HEK293 (cell line): ENCODE results near the gene BRI3BP.

ENCODE experiments used
- CTCF ChIA-PET: fragments of 350-600 bp; formaldehyde crosslinking; extraction: SDS; loops from one replicate; lab custom pipeline; 2021; ENCODE audit warnings: antibody characterized with exemption; lab: Yijun Ruan, JAX
- POLR2A ChIA-PET: fragments of 300-600 bp; formaldehyde crosslinking; extraction: SDS; loops from one replicate; lab custom pipeline; 2020; ENCODE audit warnings: antibody characterized with exemption, inconsistent platforms; lab: Yijun Ruan, JAX
- H3K27ac ChIP-seq: fragments of 200-500 bp; sonication (Bioruptor generic); 2 replicates; pipeline ENCODE4 v1.5.1; 2014; ENCODE audit warnings: low read depth, low read length, control low read depth, inconsistent platforms; ENCODE audit errors: extremely low read depth
- H3K36me3 ChIP-seq, 2 experiments: fragments of 200-500 bp in 1 of 2; sonication (Bioruptor generic) in 1 of 2; 1 replicate in 1 of 2; 2 replicates in 1 of 2; pipeline ENCODE4 v1.5.1; 2014 to 2017; ENCODE audit warnings: inconsistent platforms in 2 of 2, low read length in 2 of 2; ENCODE audit not compliant: control insufficient read depth in 2 of 2, insufficient read depth in 1 of 2
- H3K4me1 ChIP-seq: fragments of 200-500 bp; sonication (Bioruptor generic); 2 replicates; pipeline ENCODE4 v1.5.1; 2014; ENCODE audit warnings: mild to moderate bottlenecking, low read length, inconsistent platforms; ENCODE audit not compliant: control insufficient read depth, insufficient read depth
- H3K4me3 ChIP-seq: 2 replicates; pipeline ENCODE4 v1.5.1; 2011; ENCODE audit warnings: low read depth, mild to moderate bottlenecking, control low read depth, low read length, moderate library complexity
- H3K9me3 ChIP-seq: fragments of 200-500 bp; sonication (Bioruptor generic); 2 replicates; pipeline ENCODE4 v1.5.1; 2014; ENCODE audit warnings: low read depth, low read length, inconsistent platforms; ENCODE audit not compliant: control insufficient read depth, insufficient read depth
- GLIS1 ChIP-seq: fragments of 450-650 bp; formaldehyde crosslinking; IDR thresholded peaks from 2 replicates; pipeline ENCODE4 v1.5.1; 2016; ENCODE audit warnings: missing biosample characterization, missing genetic modification characterization
- GLIS2 ChIP-seq: fragments of 450-650 bp; formaldehyde crosslinking; IDR thresholded peaks from 2 replicates; pipeline ENCODE4 v1.5.1; 2016; ENCODE audit warnings: missing biosample characterization, missing genetic modification characterization
- YY1 ChIP-seq: fragments of 450-650 bp; formaldehyde crosslinking; IDR thresholded peaks from 2 replicates; pipeline ENCODE4 v1.5.1; 2018; ENCODE audit warnings: missing biosample characterization, missing genetic modification characterization
- ZEB2 ChIP-seq: fragments of 450-650 bp; formaldehyde crosslinking; IDR thresholded peaks from 2 replicates; pipeline ENCODE4 v1.5.1; 2016; ENCODE audit warnings: missing biosample characterization, missing genetic modification characterization
- ZIC2 ChIP-seq: fragments of 450-650 bp; formaldehyde crosslinking; IDR thresholded peaks from 2 replicates; pipeline ENCODE4 v1.5.1; 2016; ENCODE audit warnings: missing biosample characterization, missing genetic modification characterization
- ZNF292 ChIP-seq: fragments of 450-650 bp; formaldehyde crosslinking; IDR thresholded peaks from 2 replicates; pipeline ENCODE4 v1.5.1; 2016; ENCODE audit warnings: low read depth, missing biosample characterization, missing genetic modification characterization, borderline replicate concordance
- ZNF354C ChIP-seq: fragments of 450-650 bp; formaldehyde crosslinking; IDR thresholded peaks from 2 replicates; pipeline ENCODE4 v1.5.1; 2016; ENCODE audit warnings: missing biosample characterization, missing genetic modification characterization, low read depth, borderline replicate concordance
- ZNF366 ChIP-seq: fragments of 450-650 bp; formaldehyde crosslinking; conservative IDR thresholded peaks from 2 replicates; pipeline ENCODE4 v1.5.1; 2016; ENCODE audit warnings: missing biosample characterization, missing genetic modification characterization
- ZNF544 ChIP-seq: fragments of 450-650 bp; formaldehyde crosslinking; IDR thresholded peaks from 2 replicates; pipeline ENCODE4 v1.5.0; 2017; ENCODE audit warnings: missing biosample characterization, missing genetic modification characterization
- ZNF670 ChIP-seq: fragments of 450-650 bp; formaldehyde crosslinking; IDR thresholded peaks from 2 replicates; pipeline ENCODE4 v1.5.1; 2016; ENCODE audit warnings: missing biosample characterization, missing genetic modification characterization, low read depth
- ZNF776 ChIP-seq: fragments of 450-650 bp; formaldehyde crosslinking; IDR thresholded peaks from 2 replicates; pipeline ENCODE4 v1.5.0; 2017; ENCODE audit warnings: missing biosample characterization, missing genetic modification characterization, borderline replicate concordance
- ZNF785 ChIP-seq: fragments of 450-650 bp; formaldehyde crosslinking; IDR thresholded peaks from 2 replicates; pipeline ENCODE4 v1.5.1; 2016; ENCODE audit warnings: missing biosample characterization, missing genetic modification characterization
- TF ChIP-seq, protein P1 (sequence below): fragments of 450-650 bp; formaldehyde crosslinking; IDR thresholded peaks from 2 replicates; pipeline ENCODE4 v1.5.1; 2016; ENCODE audit warnings: missing biosample characterization, missing genetic modification characterization
- TF ChIP-seq, protein P2 (sequence below): fragments of 450-650 bp; formaldehyde crosslinking; IDR thresholded peaks from 2 replicates; pipeline ENCODE4 v1.5.1; 2017; ENCODE audit warnings: missing biosample characterization, missing genetic modification characterization

Gene BRI3BP

DNA sequence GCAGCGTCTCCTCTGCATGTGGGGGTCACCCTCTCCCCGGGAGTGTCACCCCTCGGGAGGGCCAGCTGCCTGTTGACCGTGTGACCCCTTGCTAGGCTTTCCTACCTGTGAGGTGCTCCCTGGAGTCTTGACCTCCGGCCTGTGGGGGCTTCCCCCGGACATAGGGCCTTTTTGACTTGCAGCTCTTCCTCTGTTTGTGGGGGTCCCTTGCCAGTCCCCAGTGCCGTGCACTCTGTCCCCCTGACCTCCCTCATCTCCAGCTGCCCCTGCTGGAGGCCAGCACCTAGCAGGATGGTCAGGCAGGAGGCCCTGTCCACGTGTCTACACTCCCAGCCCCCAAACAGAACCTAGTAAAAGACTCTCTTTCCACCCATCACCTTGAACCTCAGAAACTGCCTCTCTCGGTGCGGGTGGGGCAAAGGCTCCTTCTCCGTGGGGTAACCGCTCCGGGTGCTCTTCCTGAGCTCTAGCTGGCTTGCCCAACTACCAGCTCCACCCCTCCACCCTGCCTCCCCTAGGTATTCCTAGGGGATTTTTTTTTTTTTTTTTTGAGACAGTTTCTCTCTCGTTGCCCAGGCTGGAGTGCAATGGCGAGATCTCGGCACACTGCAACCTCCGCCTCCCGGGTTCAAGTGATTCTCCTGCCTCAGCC lies 72.6 kb downstream of the BRI3BP start:
- CTCF ChIA-PET: interaction anchor here (0.6 to 0.7 kb wide), 2 partner anchors 17 to 32 kb away, joined by 3 to 4 read pairs; no protein-coding TSS in a partner anchor
- peak overlapping the region; percentile 62; the same call in 1 of the 2 replicates for H3K27ac ChIP-seq

DNA sequence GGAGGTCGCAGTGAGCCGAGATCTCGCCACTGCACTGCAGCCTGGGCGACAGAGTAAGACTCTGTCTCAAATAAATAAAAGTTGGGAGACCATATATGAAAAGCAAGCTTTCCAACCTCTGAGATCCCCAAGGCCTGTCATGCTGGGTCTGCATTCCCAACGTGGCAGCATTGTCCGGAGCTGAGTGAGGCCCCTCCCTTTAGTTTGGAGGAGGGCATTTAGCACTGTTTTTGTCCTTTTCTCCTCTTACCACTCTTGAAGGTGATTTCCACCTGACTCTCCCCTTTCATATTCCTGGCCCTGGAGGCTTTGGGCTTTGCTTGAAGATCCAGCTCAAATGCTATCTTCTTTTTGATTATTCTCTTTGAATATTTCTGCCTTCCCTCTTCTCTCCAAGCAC lies 74.9 kb downstream of the BRI3BP start:
- ChIA-PET CTCF (interaction anchor here (0.6 to 0.9 kb wide), 2 partner anchors 49 to 129 kb away, joined by 3 read pairs; no protein-coding TSS in a partner anchor), POLR2A (no interaction called here)
- Histone ChIP-seq H3K4me3 (no peak overlapping the region), H3K36me3 (peaks cover 0 to 17% of the 10 kb centered on the region in 2 experiments; a peak in 2 of 3 replicates)
- TF ChIP-seq YY1 (tag by site-specific recombination): no peak
- no peak for TF ChIP-seq ZNF292 (tag by site-specific recombination)
- TF ChIP-seq ZNF366 (tag by site-specific recombination): no peak
- TF ChIP-seq, all 188 proteins: peak for 0
- Histone ChIP-seq H3K27ac (no peak overlapping the region), H3K4me1 (0 out of 2 replicates have a peak, but pooled peaks cover 6% of the 10 kb centered on the region), H3K9me3 (no peaks in the 10 kb centered on the region)

More for the DNA sequence above, 72.6 kb downstream of the BRI3BP start:
- peak overlapping the region; percentile 68 for H3K4me3 ChIP-seq
- H3K4me1 ChIP-seq: 0 out of 2 replicates have a peak, but pooled peaks cover 6% of the 10 kb centered on the region
- POLR2A ChIA-PET: interaction anchor here (1.0 kb wide), 1 partner anchor 17 kb away, joined by 8 read pairs; no protein-coding TSS in a partner anchor
- H3K36me3 ChIP-seq: peaks cover 0 to 14% of the 10 kb centered on the region in 2 experiments; a peak in 2 of 3 replicates
- no peaks in the 10 kb centered on the region for H3K9me3 ChIP-seq
- TF ChIP-seq ZNF776 (tag by site-specific recombination) (no peak), ZNF785 (tag by site-specific recombination) (0 out of 2 replicates have a peak, but pooled peaks have one; percentile 0), GLIS1 (tag by site-specific recombination) (peak; percentile 83), ZNF544 (tag by site-specific recombination) (no peak), GLIS2 (tag by site-specific recombination) (peak; percentile 70; the same call in 1 of the 2 replicates), ZIC2 (tag by site-specific recombination) (0 out of 2 replicates have a peak, but pooled peaks have one; percentile 16)
- TF ChIP-seq, protein P1, sequence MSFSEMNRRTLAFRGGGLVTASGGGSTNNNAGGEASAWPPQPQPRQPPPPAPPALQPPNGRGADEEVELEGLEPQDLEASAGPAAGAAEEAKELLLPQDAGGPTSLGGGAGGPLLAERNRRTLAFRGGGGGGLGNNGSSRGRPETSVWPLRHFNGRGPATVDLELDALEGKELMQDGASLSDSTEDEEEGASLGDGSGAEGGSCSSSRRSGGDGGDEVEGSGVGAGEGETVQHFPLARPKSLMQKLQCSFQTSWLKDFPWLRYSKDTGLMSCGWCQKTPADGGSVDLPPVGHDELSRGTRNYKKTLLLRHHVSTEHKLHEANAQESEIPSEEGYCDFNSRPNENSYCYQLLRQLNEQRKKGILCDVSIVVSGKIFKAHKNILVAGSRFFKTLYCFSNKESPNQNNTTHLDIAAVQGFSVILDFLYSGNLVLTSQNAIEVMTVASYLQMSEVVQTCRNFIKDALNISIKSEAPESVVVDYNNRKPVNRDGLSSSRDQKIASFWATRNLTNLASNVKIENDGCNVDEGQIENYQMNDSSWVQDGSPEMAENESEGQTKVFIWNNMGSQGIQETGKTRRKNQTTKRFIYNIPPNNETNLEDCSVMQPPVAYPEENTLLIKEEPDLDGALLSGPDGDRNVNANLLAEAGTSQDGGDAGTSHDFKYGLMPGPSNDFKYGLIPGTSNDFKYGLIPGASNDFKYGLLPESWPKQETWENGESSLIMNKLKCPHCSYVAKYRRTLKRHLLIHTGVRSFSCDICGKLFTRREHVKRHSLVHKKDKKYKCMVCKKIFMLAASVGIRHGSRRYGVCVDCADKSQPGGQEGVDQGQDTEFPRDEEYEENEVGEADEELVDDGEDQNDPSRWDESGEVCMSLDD (tag by site-specific recombination): 0 out of 2 replicates have a peak, but pooled peaks have one; percentile 2
- TF ChIP-seq, protein P2, sequence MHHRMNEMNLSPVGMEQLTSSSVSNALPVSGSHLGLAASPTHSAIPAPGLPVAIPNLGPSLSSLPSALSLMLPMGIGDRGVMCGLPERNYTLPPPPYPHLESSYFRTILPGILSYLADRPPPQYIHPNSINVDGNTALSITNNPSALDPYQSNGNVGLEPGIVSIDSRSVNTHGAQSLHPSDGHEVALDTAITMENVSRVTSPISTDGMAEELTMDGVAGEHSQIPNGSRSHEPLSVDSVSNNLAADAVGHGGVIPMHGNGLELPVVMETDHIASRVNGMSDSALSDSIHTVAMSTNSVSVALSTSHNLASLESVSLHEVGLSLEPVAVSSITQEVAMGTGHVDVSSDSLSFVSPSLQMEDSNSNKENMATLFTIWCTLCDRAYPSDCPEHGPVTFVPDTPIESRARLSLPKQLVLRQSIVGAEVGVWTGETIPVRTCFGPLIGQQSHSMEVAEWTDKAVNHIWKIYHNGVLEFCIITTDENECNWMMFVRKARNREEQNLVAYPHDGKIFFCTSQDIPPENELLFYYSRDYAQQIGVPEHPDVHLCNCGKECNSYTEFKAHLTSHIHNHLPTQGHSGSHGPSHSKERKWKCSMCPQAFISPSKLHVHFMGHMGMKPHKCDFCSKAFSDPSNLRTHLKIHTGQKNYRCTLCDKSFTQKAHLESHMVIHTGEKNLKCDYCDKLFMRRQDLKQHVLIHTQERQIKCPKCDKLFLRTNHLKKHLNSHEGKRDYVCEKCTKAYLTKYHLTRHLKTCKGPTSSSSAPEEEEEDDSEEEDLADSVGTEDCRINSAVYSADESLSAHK: peak; percentile 48; the same call in 1 of the 2 replicates

DNA sequence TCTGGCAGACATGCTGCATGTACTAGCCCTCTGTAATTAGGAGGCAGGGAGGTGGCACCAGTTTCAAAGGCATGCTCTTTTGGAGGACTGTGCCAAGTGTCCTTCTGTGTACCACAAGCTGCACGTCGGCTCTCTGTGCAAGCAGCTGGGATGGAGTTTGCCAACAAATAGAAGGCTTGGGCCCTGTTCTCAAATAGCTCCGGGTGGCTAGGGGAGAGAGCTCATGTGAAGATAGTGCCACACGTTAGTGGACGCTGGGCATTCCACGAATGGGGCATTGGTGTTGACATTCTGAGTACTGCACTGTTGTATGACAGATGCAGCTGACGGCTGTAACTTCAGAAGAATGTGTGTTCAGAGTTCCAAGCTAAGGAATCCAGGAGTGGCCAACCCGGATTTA lies 76.2 kb downstream of the BRI3BP start:
- TF ChIP-seq GLIS2 (tag by site-specific recombination) (no peak), ZNF670 (no peak), ZEB2 (tag by site-specific recombination) (no peak), ZNF354C (no peak)
- POLR2A ChIA-PET: no interaction called here
- Histone ChIP-seq H3K4me1 (0 out of 2 replicates have a peak, but pooled peaks cover 4% of the 10 kb centered on the region), H3K36me3 (peaks cover 0 to 26% of the 10 kb centered on the region in 2 experiments; a peak in 2 of 3 replicates), H3K9me3 (no peaks in the 10 kb centered on the region), H3K4me3 (no peak overlapping the region), H3K27ac (no peak overlapping the region)
- CTCF ChIA-PET: interaction anchor here (0.7 to 1.4 kb wide), 3 partner anchors 91 to 163 kb away, joined by 3 to 6 read pairs (median 3); no protein-coding TSS in a partner anchor
